M059J (cell line): ENCODE results near the gene PSMB3. TPM values are rescaled to one million over a fixed set of nuclear protein-coding genes. Genes with fewer than 3 reads are reported as not detected.
A peak's percentile ranks its signal among the peaks of the same experiment; 100 is the strongest.

Experiments
- DNase-seq: peaks from one replicate; pipeline ENCODE4 v3.0.0-alpha.2; 2012; ENCODE audit warnings: low read depth
- total RNA-seq: library from RNA; depleted of rRNA; stranded (reverse); fragments of >200 nt; shearing (Covaris generic); gene quantifications from 2 replicates; pipeline ENCODE4 v1.2.3, GENCODE V29; 2014; rRNA removed

The PSMB3 gene
- total RNA-seq, 1 experiment from 2014 or later, result 410 TPM

DNA sequence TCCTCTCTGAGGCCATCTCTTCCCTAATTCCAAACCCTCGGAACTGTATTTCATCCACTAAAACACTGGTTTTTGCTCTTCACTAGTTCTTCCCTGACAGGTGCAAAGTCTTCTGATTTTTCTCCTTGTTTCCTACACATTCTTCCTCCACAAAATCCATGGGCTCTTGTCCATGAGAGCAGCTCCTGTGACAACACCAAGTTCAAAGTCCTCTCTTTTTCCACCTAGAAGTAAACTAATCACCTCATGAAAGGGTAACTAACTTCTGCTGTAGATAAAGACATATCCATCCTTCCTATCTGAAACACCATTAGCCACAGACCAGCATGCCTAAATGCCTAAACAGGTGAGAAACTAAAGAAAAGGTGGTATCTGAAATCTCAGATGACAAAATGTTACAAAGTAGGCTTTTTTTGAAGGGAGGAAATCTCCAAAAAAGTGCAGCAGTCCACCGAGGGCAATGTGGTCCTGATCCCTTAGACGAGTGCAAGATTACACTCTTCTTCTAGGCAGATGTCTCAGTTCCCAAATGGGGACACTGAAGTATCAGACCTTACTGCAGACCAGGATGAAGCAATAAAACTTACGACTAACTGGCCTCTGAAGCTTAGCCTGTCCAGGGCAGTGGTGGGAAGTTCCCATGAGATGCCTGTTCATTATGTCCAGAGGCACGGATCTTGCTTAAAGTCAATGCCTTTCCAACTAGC lies 44.1 kb downstream of the PSMB3 start:
- no peak for DNase-seq

DNA sequence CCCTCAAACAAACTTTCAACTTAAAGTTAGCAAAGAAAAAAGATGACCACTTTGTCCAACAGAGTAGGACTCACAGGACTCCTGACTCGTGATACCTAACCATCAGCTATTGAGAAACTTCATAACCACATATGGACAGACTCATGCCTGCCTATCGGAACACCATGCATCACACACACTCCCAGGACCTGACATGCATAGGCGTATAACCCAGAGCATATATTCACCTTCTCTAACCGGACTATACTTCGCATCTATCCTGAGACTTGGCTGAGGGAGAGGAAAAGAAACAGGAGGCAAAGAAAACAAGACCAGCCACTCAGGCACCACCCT lies 44.6 kb downstream of the PSMB3 start:
- no peak for DNase-seq

DNA sequence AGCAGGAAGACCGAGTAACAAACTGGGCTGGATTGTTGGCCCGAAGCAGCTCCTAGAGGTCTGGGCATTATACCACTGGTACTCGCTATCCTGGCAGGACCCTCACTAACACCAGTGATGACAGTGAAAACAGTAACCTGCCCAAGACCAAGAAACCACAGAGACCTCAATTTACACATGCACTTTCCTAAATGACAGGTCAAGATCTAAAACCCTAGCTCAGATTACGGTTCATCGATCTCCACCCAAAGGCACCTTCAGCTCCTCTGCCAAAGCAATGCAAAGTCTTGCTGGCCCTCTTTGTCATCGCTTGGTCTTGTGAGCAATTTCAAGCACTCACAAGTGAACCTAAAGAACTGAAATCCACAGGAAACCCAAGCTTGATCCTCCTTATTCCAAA lies 45.3 kb downstream of the PSMB3 start:
- DNase-seq, result no peak

- peak; percentile 56 for DNase-seq
Observed at GRCh38 chr17:38798614-38799500, 46.3 kb downstream of the PSMB3 start.

- DNase-seq, result peak; percentile 95
Observed at GRCh38 chr17:38799501-38800236, 47.1 kb downstream of the PSMB3 start, which contains the start of gene PIP4K2B. TSS of gene PIP4K2B (minus strand) at chr17:38799556. CDS start at chr17:38799424, 132 bp downstream.

GRCh38 chr17:38800237-38800760 lies 47.8 kb downstream of the PSMB3 start:
- DNase-seq, result no peak

GRCh38 chr17:38809828-38810227 lies 57.3 kb downstream of the PSMB3 start:
- DNase-seq, result no peak

Other genes with a start within 250 kb of the PSMB3 start
- not detected in 2 replicates for gene SRCIN1, start 146.8 kb upstream of the PSMB3 start, total RNA-seq
- 1.8 and 4.7 TPM in 2 replicates for gene EPOP, start 77.8 kb upstream of the PSMB3 start, total RNA-seq
- gene MLLT6, start 47.5 kb upstream of the PSMB3 start, total RNA-seq, result 9.7 and 17.0 TPM in 2 replicates
- gene CISD3, start 22.4 kb upstream of the PSMB3 start, total RNA-seq, result 4.7 and 5.9 TPM in 2 replicates
- 3.2 and 5.0 TPM in 2 replicates for gene PCGF2, start 4.4 kb upstream of the PSMB3 start, total RNA-seq
- gene PIP4K2B, start 46.8 kb downstream of the PSMB3 start, total RNA-seq, result 41.6 and 45.4 TPM in 2 replicates
- 7.8 and 8.9 TPM in 2 replicates for gene CWC25, start 72.6 kb downstream of the PSMB3 start, total RNA-seq
- gene RPL23, start 101.0 kb downstream of the PSMB3 start, total RNA-seq, result 716 and 785 TPM in 2 replicates
- 272 and 294 TPM in 2 replicates for gene LASP1, start 117.3 kb downstream of the PSMB3 start, total RNA-seq
- not detected in 2 replicates for gene FBXO47, start 214.7 kb downstream of the PSMB3 start, total RNA-seq